Motor neuron (in vitro differentiated cells): Measurements from ENCODE around the gene DSTN. TPM values are rescaled to one million over a fixed set of nuclear protein-coding genes. Genes with fewer than 3 reads are reported as not detected.

Source experiments
- ATAC-seq, 8 experiments: fragments of 200-7000 bp; cut with Tn5 transposase; replicated peaks in 6 of 8; 2 replicates each; pipeline ENCODE4 v1.8.0; 2021; ENCODE audit warnings: mild to moderate bottlenecking in 8 of 8, moderate library complexity in 8 of 8
- H3K27ac ChIP-seq, 2 donors: fragments of 250-450 bp; sonication (Bioruptor Pico); 2 replicates each; pipeline ENCODE4 v1.9.0; 2021; ENCODE audit warnings: antibody characterized with exemption in 2 of 2, mild to moderate bottlenecking in 2 of 2, moderate library complexity in 1 of 2
- H3K4me1 ChIP-seq, 2 donors: fragments of 250-450 bp; sonication (Bioruptor Pico); replicated peaks in 1 of 2; 2 replicates each; pipeline ENCODE4 v1.6.1; 2021; ENCODE audit warnings: antibody characterized with exemption in 2 of 2, mild to moderate bottlenecking in 2 of 2, moderate library complexity in 1 of 2
- H3K4me3 ChIP-seq, 5 donors: fragments of 250-450 bp; sonication (Bioruptor Pico); 2 replicates each; pipeline ENCODE4 v1.9.0; 2021; ENCODE audit warnings: antibody characterized with exemption in 5 of 5, mild to moderate bottlenecking in 5 of 5, moderate library complexity in 4 of 5
- WGBS, 10 experiments: fragments of 450-650 bp; shearing (Covaris generic); methylation state at CpG; one replicate each; pipeline ENCODE4 v1.0.0; 2022; 5-methylcytosine and 5-hydroxymethylcytosine counted together
- in situ Hi-C, 9 experiments: fragments of 400-800 bp; cut with MboI; loops; one replicate each; pipeline ENCODE4 v1.15.0; 2021; ENCODE audit warnings: low sequenced_read_pairs in 9 of 9, low pct_unique_long_range_greater_than_20kb in 2 of 9; ENCODE audit not compliant: unreplicated experiment in 9 of 9
- total RNA-seq, 8 experiments: library from RNA; unstranded; fragments of 300-600 nt; gene quantifications; 2 replicates each; pipeline versions ENCODE4 v1.2.3 to v1.2.4, GENCODE V29; 2022

DSTN gene
- total RNA-seq, 8 experiments from 2014 or later = 143 to 386 (median 172) TPM

GRCh38 chr20:17617212-17617867 lies 47.5 kb downstream of the DSTN start:
- WGBS, 10 experiments = 73 to 100% (median 97%) methylated on average over 4 to 6 of the region's 15 CpGs; no CpG with 5 or more reads in 7 of the 10 experiments
- no peak overlapping the region for H3K27ac ChIP-seq
- ATAC-seq = peak in 6 of 8 experiments; percentile 25 to 51 (median 46)
- in situ Hi-C loops = no loop called here
- H3K4me1 ChIP-seq = no peaks in the 10 kb centered on the region
- no peak overlapping the region for H3K4me3 ChIP-seq

- no peaks in the 10 kb centered on the region for H3K4me1 ChIP-seq
- H3K4me3 ChIP-seq = no peak overlapping the region
- no peak overlapping the region for H3K27ac ChIP-seq
- in situ Hi-C loops = no loop called here
- 89 to 100% (median 92%) methylated on average over 1 to 12 of the region's 20 CpGs; no CpG with 5 or more reads in 4 of the 10 experiments for WGBS, 10 experiments
- no peak for ATAC-seq
These were observed 48.2 kb downstream of the DSTN start for GRCh38 chr20:17617868-17618672.

- Histone ChIP-seq H3K4me1 (no peaks in the 10 kb centered on the region), H3K27ac (no peak overlapping the region), H3K4me3 (no peak overlapping the region)
- WGBS, 10 experiments = 98 to 100% (median 100%) methylated on average over 1 to 8 of the region's 10 CpGs; no CpG with 5 or more reads in 3 of the 10 experiments
- in situ Hi-C loops = no loop called here
- ATAC-seq = no peak
These were observed 48.8 kb downstream of the DSTN start for GRCh38 chr20:17618673-17619013.

- ATAC-seq = no peak
- 60 to 100% (median 91%) methylated on average over 1 to 7 of the region's 29 CpGs; no CpG with 5 or more reads in 2 of the 10 experiments for WGBS, 10 experiments
- in situ Hi-C loops = no loop called here
- H3K4me1 ChIP-seq = no peaks in the 10 kb centered on the region
- H3K4me3 ChIP-seq = no peak overlapping the region
- no peak overlapping the region for H3K27ac ChIP-seq
These were observed 49.6 kb downstream of the DSTN start for GRCh38 chr20:17619351-17620093.

- in situ Hi-C loops = no loop called here
- H3K4me3 ChIP-seq = no peak overlapping the region
- no peak overlapping the region for H3K27ac ChIP-seq
- WGBS, 10 experiments = 60 to 100% (median 97%) methylated on average over 1 to 8 of the region's 33 CpGs; no CpG with 5 or more reads in 2 of the 10 experiments
- no peak for ATAC-seq
- H3K4me1 ChIP-seq = no peaks in the 10 kb centered on the region
These were observed 50.7 kb downstream of the DSTN start for GRCh38 chr20:17620371-17621228.

GRCh38 chr20:17621229-17621968 lies 51.5 kb downstream of the DSTN start:
- WGBS, 10 experiments = 96 to 100% (median 100%) methylated on average over 1 to 9 of the region's 24 CpGs; no CpG with 5 or more reads in 6 of the 10 experiments
- Histone ChIP-seq H3K4me3 (no peak overlapping the region), H3K27ac (no peak overlapping the region), H3K4me1 (no peaks in the 10 kb centered on the region)
- in situ Hi-C loops = no loop called here
- ATAC-seq = no peak

GRCh38 chr20:17622086-17622850 lies 52.4 kb downstream of the DSTN start:
- in situ Hi-C loops = no loop called here
- ATAC-seq = no peak
- 80 to 100% (median 94%) methylated on average over 1 to 5 of the region's 11 CpGs; no CpG with 5 or more reads in 5 of the 10 experiments for WGBS, 10 experiments
- Histone ChIP-seq H3K4me3 (no peak overlapping the region), H3K27ac (no peak overlapping the region), H3K4me1 (no peaks in the 10 kb centered on the region)

- no peaks in the 10 kb centered on the region for H3K4me1 ChIP-seq
- no peak for ATAC-seq
- H3K4me3 ChIP-seq = no peak overlapping the region
- WGBS, 10 experiments = 40 to 100% (median 86%) methylated on average over 1 to 7 of the region's 9 CpGs; no CpG with 5 or more reads in 3 of the 10 experiments
- in situ Hi-C loops = no loop called here
- no peak overlapping the region for H3K27ac ChIP-seq
These were observed 53.1 kb downstream of the DSTN start for GRCh38 chr20:17622851-17623508.

GRCh38 chr20:17624070-17624469 lies 54.2 kb downstream of the DSTN start:
- no peak for ATAC-seq
- Histone ChIP-seq H3K4me1 (no peaks in the 10 kb centered on the region), H3K27ac (no peak overlapping the region), H3K4me3 (no peak overlapping the region)
- 83 to 100% (median 100%) methylated on average over 1 to 7 of the region's 12 CpGs; no CpG with 5 or more reads in 3 of the 10 experiments for WGBS, 10 experiments
- in situ Hi-C loops = no loop called here

GRCh38 chr20:17624551-17625245 lies 54.8 kb downstream of the DSTN start:
- H3K4me3 ChIP-seq = no peak overlapping the region
- 72 to 97% (median 93%) methylated on average over 4 to 6 of the region's 15 CpGs; no CpG with 5 or more reads in 7 of the 10 experiments for WGBS, 10 experiments
- no peak for ATAC-seq
- in situ Hi-C loops = no loop called here
- H3K27ac ChIP-seq = no peak overlapping the region
- H3K4me1 ChIP-seq = no peaks in the 10 kb centered on the region
